Activated gamma-delta T cell (primary cell): Measurements from ENCODE around the gene OR1J1.

Source experiments
- DNase-seq: peaks from one replicate; lab custom pipeline; 2025; lab: John Stamatoyannopoulos, UW
- total RNA-seq, 2 donors: gene quantifications; one replicate each; lab custom pipeline; 2026; lab: John Stamatoyannopoulos, UW

OR1J1 gene
- 0 reads per million in 2 donors for total RNA-seq

GRCh38 chr9:122477826-122478225 lies at the start of gene OR1J1:
Gene OR1J1, minus strand, starts transcription at chr9:122477926. Its CDS starts 0 bp downstream, at chr9:122477926.
- no peak for DNase-seq

DNA sequence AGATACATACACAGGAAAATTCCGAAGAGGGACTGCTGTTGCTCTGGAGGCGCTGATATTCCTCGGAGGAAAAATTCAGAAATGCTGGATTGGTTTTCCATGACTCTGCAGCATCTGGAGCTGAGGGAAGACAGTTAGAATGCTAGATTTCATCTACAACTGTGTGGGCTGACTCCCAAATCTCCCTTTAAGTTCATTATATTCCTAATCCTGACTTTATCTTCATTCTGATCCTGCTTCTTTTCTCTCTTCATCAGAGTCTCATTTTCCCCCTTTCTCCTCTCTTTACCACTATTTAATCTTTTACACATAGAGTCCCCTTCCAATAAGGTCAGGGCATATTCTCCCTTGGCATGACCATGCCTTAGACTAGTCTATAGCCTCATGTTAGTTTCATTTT lies 49.5 kb upstream of the OR1J1 start, which contains the start of gene OR1N1:
TSS of gene OR1N1 (minus strand) at position 101 of the 400 bp plus-strand sequence. CDS start at position 101, 0 bp downstream.
- no peak for DNase-seq

DNA sequence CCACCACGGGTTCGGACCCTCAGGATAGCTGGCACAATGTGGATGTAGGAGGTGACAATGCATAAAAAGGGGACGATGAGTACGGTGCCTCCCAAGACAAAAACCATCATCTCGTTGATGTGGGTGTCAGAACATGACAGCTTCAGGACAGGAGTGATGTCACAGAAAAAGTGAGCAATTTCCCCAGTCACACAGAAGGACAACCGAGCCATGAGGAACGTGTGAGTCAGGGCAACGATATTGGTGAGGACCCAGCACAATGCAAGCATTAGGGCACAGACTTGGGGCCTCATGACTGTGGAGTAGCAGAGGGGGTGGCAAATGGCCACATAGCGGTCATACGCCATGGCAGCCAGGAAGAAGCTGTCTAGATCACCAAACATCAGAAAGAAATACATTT lies 48.9 kb upstream of the OR1J1 start:
- DNase-seq, result no peak

- DNase-seq, result no peak
These were observed 41.6 kb upstream of the OR1J1 start for GRCh38 chr9:122519376-122519775.

DNA sequence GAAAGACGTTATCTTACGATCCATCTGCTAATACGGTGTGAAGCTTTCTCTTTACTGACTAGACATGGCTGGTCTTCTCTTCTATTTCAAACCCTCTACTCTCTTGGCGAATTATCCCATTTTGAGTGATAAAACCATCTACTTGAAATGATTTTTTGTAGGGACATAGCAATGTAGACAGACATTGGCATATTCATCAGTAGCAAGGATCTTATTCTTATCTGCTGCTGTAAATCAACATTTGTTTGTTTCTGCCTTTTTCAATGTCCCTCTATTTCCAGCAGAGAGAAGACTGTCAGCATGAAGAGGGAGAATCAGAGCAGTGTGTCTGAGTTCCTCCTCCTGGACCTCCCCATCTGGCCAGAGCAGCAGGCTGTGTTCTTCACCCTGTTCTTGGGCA lies 41.1 kb upstream of the OR1J1 start, which contains the start of gene OR1J4:
TSS of gene OR1J4 (plus strand) at position 301 of the 400 bp plus-strand sequence. CDS start at position 301, 0 bp downstream.
- no peak for DNase-seq

GRCh38 chr9:122518226-122518625 lies 40.5 kb upstream of the OR1J1 start:
- no peak for DNase-seq

DNA sequence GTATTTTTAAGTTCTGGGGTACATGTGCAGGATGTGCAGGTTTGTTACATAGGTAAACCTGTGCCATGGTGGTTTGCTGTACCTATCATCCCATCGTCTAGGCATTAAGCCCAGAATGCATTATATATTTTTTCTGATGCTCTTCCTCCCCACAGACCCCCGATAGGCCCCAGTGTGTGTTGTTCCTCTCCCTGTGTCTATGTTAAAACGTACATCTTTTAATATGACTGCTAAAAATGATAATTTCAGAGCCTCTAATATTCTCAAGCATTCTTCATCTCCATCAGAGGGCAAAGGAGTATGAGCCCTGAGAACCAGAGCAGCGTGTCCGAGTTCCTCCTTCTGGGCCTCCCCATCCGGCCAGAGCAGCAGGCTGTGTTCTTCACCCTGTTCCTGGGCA lies 32.8 kb upstream of the OR1J1 start, which contains the start of gene OR1J2:
TSS of gene OR1J2 (plus strand) at position 301 of the 400 bp plus-strand sequence. CDS start at position 301, 0 bp downstream.
- DNase-seq, result no peak

- no peak for DNase-seq
These were observed 29.2 kb upstream of the OR1J1 start for GRCh38 chr9:122506964-122507363.

GRCh38 chr9:122498883-122499288 lies 21.2 kb upstream of the OR1J1 start:
- no peak for DNase-seq

DNA sequence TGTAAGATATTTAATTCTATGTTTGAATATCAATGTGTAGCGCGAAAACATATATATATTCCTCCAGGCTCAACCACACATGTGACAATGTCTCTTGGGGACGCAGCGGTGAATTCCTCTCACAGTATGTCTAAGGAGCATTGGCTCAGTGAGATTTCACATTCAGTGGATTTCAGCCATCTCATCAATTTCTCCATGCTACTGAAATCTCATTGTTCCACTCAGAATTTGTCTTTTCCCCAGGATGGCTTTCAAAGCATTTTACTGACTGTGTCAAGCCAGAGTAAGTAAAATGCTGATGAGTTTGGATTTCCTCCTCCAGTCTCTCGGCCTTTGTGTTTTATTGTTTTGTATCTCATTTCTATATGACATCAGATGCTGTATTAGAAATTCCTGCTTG lies 1.3 kb upstream of the OR1J1 start:
- no peak for DNase-seq

DNA sequence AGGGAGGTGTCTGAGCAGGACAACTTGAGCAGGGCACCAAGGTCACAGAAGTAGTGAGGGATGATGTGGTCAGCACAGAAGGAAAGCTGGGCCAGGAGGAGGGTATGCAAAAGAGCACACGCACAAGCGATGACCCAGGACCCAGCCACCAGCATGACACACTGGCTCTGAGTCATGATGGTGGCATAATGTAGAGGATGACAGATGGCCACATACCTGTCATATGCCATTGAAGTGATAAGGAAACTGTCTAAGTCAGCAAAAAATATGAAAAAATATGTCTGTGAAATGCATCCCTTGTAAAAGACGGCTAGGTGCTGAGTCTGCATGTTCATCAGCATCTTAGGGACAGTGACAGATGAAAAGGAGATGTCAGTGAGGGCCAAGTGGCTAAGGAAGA lies 380 bp downstream of the OR1J1 start:
- no peak for DNase-seq

DNA sequence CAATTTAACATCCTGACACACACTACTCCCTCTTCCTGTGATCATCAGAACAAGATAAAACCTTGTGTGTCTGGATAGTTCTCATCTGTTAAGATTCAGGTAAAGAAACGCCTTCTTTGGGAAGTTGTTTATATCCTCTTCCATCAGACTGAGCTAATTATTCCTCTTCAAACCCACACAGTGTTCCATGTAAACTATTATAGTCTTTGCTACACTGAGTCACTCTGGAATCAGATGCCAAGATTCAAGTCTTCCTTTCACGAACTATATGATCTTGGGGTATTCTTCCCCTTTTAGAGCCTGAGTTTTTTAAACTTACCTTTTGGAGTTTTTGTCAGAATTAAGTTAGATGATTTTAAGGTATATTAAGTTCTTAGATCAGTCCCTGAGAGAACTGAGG lies 2.0 kb downstream of the OR1J1 start:
- DNase-seq, result no peak

DNA sequence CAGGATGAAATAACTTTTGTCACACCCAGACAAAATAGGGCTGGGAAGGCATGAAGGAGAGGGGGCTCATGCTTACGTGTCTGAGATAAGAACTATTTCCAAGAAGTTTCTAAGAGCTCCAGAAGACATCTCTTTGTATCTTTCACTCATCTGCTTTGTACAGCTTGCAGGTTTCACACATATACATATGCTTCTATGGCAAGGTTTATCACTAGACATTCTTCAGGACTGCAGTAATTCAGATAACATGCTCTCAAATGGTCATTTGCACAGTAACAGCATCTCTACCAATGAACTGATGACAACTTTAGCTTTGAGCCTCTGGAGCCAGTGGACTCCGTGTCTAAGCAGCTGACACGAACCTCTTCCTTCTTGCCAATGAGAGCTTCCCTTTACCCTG lies 3.2 kb downstream of the OR1J1 start:
- DNase-seq, result no peak

- no peak for DNase-seq
These were observed 9.0 kb downstream of the OR1J1 start for GRCh38 chr9:122468735-122469134.

GRCh38 chr9:122466456-122466855 lies 11.3 kb downstream of the OR1J1 start:
- DNase-seq, result no peak

DNA sequence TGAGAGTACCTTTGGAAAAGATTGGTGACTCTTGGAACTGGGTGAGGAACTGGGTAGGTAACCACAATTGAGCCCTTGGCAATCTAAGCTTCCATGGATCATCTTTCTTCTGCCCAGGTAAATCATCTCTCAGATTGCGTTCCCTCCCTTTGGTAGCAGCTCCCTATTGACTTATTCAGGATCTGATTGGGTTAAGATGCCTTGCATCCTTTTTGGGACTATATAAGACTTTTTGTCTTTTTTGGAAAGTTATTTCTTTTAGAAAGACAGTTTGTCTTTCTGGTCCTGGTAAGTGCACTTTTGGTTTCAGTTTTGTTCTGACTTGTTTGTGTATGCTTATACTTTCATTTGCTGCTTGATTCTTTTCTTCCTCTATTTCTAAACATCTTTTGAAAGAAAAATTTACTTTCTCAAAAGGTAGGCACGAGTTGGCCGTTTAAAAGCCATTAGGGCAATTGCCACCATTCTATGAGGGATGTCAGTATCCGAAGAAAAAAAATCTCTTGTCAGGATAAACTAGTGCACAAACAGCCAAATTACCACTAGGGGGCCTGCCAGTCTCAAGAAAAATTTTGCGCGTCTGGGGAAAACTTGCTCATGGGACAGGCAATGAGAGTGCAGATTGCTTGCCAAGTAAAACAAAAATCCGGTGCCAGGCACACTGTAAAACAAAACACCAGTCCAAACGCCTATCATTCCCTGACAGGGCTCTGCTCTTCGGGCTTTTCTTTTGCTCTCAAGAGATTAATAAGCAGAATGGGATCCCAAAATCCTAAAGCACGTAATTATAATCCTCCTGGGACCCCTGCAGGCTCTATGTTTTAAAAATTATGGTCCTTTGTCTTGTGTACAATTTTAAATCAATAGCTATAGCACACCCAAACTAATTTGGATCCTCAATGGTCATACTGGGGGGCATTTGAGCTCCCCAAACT lies 12.8 kb downstream of the OR1J1 start:
- no peak for DNase-seq

DNA sequence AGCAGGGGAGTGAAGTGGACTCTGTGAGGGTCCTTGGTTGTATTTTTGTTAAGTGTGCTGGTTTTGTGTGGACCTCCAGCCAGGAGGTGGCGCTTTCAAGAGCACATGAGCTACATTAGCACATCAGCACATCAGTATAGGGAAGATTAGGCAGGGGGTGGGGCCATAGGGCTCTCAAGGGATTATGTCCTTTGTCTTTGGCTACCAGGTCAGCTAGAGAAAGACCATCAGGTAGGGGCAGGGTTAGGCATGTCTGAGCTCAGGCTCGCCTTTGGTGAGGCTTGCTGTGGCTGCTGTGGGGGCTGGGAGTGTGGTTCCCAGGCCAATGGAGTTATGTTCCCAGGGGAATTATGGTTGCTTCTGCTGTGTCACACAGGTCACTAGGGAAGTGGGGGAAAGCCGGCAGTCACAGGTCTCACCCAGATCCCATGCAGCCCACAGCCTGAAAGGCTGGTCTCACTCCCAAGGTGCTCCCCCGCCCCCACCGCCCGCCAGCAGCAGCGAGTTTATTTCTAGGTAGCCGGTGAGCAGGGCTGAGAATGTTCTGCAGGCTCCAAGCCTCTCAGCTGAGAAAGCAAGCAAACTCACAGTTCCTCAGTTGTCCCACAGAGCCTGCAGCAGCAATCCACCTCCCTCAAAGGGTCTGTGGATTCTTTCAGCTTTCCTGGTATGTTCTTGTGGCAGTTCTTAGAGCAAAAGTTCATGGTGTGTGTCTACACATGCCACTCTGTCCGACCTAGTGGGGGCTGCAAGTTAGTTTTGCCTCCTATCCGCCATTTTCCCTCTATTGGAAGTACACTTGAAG lies 13.7 kb downstream of the OR1J1 start:
- no peak for DNase-seq

DNA sequence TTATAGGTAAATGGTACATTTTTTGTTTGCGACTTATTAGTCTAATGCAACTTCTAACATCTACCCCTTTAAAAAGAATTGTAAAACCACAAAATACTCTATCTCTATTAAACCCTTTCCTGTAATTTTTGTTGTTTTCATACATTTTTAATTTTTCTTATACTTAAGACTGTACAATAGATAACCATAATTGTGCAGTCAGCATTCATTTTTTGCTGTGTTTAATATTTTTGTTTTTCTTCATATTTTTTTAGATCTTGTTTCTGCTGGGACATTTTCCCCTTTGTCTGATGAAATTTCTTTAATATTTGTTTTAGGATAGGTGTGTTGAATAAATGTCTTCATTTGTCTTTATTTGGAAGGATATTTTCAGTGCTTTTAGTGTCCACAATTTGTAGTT lies 19.9 kb downstream of the OR1J1 start:
- DNase-seq, result no peak

GRCh38 chr9:122456123-122456522 lies 21.6 kb downstream of the OR1J1 start:
- no peak for DNase-seq

DNA sequence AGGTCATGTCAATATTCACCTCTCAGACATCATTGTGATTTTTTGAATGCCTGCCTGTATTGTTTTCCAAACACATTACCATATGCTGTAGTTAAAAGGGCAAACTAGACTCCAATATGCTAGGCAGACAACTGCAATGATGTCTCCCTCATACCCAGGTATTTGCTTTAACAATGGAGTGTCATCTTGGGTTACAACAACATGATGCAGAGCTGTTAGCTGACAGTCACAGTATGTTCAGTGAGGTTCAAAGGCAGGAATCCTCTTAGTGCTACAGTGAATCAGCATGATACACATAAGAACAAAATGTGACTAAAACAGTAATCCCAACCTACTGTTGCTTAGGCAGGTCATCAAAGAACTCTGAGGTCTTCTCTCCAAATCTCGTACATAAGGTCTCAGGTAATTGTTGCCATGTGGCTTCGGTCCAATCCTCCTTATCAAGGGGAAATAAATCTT lies 24.0 kb downstream of the OR1J1 start:
- DNase-seq, result no peak

GRCh38 chr9:122446819-122447484 lies 30.8 kb downstream of the OR1J1 start:
- no peak for DNase-seq
